Stimulated activated CD4-positive, alpha-beta T cell treated with anti-CD3 and anti-CD28 coated beads, TNF-alpha, amount 100 ng/mL, for 24 hours (primary cell): Measurements from ENCODE around the gene CLIC1.
A peak's percentile ranks its signal among the peaks of the same experiment; 100 is the strongest.

Experiments
- DNase-seq, 3 experiments: peaks; one replicate each; pipeline ENCODE4 v3.0.0-alpha.2; 2020; ENCODE audit warnings: low read depth in 3 of 3

Gene CLIC1

GRCh38 chr6:31701666-31702404 is 34.5 kb downstream of the CLIC1 start:
- no peak for DNase-seq

GRCh38 chr6:31700740-31701401 is 35.5 kb downstream of the CLIC1 start:
- DNase-seq: no peak

DNA sequence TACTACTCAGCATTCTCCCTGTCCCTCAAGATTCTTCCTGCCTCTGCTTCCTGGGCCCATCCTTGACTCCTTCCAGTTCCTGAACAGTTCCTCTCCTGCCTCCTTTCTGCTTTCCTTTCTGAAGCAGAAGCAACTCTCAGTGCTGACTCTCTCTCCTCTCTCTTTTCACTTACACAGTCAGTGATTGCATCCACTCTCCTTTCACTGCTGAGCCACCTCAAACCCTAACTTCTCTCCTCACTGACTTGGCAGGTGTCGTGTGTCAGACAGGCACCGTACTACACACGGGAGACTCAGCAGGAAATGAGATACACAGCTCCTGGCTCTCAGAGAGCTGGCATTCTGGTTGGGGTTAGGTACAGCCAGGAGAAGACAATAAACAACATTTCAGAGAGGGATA is 38.8 kb downstream of the CLIC1 start:
- no peak for DNase-seq

DNA sequence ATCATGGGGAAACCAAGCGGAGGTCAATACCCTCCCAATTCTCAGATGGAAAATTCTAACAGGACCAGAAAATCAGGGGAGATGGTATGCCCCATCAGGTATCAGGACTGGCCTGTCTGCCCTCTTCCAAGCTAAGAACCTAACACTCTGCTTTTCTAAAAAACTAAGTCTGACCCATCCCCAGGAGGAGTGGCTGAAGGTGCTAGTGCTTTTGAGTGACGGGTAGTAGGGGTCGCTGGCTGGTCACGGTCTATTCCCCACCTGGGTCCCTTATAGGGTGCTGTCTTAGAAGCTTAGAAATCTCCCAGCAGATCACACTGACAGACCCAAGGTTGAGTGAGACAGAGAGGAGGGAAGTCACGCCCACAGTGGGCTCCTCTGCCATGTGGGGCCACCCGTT is 42.8 kb downstream of the CLIC1 start:
- DNase-seq: no peak

- DNase-seq: no peak
Measured at GRCh38 chr6:31692886-31693285, 43.4 kb downstream of the CLIC1 start.

DNA sequence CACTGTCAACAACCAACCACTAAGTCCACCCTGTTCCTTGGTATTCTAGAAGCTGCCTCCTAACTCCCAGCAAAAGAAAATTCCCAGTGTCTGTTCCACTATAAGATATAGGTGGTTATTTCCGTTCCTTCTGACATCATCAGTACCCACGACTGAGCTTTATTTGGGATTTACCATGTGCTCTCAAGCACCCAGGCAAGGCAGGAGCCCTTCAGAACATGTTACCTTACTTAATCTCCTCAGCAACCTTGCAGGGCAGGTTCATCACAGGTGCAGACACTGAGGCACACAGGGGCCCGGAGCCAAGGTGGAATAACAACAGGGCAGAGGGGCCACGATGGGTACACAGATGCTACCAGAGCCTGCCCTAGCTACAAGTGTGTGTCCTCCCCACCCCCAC is 44.0 kb downstream of the CLIC1 start:
- no peak for DNase-seq

DNA sequence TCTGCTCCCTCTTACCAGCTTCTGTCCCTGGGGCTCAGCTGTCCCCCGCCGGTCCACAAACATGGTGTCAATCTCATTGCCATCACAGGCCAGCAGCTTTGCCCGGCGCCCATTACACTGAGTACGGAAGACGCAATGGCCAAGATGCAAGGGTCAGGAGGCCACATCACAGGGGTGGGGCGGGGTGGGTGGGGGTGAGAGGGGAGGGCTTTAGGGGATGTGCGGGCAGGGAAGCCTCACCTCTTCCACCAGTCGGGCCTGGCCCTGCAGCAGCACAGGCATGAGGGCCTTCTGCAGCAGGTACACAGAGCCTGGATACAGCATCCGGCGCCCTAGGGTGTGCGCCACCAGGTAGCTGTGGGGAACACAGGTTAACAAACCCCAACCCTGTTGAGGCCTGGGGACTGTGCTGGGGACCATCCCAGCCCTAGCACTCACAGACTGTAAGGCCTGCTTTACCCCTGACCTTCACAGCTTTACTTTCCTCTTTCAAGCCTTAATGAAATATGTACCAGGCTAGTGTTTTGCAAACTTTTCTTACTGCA is 44.7 kb downstream of the CLIC1 start:
- DNase-seq: no peak

DNA sequence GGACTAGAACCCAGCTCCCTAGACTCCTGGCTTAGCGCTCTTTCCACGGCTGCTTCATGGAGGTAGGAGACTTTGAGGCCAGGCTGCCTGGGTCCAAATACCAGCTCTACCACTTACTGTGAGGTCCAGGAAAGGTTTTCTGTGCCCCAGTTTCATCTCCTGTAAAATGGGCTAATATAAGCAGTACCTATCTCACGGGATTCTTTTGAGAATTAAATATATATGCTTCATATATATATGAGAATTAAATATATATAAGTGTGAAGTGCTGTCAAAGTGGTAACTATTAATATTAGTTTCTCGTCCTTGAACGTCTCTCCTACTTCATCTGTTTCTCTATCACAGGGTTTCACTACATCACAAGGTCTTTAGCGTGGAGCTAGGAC is 45.3 kb downstream of the CLIC1 start:
- no peak for DNase-seq

DNA sequence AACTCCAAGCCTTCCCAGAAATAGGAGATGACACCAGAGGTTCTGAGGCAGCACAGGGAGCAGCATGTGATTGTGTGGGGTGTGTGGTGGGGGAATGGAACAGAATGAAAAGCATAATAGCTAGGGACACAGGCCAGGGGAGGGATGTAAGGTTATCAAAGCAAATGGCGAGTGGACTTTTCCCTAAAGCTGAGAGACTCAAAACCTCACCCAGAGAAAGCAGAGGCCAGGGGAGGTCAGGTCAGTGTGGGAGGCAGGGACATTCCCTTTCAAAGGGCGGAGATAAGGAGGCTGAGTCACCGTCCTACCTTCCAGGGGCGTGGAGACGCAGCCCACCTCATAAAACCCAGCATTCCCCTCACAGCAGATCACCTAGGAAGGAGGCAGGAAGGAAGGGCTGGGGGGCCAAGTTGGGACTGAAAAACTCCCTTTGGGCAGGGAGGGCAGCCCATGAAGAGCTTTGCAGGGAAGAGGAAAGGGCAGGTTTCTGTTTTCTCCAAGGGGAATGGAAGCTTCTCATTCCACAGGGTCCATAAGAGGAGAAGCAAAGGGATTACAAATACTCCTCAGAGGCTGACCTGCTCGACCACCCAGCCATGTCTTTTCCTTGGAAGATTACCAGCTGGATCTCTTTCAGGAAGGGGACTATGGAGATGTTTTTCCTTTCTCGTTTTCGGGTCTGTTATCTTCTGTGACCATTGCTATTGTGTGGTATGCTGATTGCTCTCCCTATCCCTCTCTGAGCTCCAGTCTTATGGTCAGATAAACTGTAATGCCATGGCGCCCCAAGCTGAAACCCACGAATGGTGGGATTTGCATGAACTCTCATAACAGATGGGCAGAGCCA is 45.9 kb downstream of the CLIC1 start:
- DNase-seq: no peak

DNA sequence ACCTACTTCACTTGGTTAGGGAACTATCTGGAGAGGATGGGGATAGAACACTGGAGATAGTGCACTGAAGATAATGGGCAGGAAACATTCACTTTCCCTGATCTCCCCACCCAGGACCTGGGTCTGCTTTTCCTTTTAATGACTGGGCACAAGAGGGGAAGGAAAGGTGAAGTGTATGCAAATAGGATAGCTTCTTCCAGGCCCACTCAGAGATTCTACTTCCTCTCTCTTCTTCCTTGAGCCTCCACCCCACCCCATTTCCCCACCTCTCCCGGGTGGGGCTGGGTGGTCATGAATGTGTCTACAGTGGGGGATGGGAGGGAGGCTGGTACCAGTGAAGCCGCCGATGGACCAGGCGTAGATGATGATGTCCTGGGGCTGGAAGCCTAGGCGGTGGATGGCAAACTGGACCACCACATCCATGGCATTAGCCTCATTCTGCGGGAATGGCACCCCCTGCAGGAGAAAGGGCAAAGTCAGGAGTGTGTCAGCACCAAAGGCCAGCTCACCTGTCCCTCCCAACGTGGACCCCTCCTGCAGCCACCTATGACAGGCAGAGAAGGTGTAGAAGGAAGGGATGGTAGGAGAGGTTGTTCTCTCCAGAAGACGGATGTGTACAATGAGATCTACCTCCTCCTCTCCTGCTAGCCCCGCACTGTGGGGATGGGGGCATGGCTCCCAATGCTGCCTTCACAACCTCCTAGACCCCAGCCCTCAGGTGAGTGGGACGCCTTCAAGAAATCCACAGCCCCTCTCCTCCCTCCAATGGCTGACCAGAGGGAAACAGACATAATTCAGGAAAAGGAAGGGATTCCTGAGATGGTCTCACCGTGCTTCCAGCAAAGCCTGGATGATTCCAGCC is 46.9 kb downstream of the CLIC1 start:
- no peak for DNase-seq

DNA sequence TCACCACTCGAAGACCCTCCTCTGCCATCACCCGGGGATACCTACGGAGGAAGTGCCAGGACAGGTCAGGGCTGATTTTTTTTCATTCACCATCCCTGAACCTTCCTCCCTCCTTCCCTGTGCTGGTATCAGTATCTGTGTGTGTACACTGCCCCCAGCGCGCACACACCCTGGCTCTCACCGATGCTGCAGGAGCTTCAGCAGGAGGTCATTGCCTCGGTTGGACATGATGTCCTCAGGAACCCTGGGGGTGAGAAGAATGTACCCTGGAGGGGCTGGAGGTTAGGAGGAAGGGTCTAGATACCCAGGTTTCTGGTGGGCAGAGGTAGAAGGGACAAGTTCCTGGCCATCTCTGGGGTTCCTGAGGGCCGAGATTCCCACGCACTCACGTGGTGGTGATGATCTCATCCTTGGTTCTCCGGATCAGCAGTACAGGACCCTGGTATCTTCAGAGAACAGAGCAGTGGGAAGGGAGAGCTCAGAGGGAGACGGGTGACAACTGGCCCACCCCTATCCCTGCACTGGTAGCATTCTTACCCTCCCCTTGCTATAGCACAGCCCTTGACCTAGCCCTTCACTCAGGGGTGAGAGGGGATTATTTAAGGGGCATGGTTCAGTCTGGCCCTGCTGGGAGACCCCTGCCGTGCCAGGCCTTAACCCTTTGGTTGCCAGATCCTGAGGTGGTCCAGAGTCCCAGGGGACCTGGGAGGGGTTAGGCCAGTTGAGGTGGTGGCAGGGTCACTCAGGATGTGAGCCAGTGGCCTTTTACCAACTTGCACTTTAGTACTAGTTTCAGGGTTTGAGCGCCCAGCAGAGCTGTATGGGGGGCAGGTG is 48.3 kb downstream of the CLIC1 start:
- DNase-seq: no peak

GRCh38 chr6:31687321-31687720 is 49.0 kb downstream of the CLIC1 start:
- DNase-seq: no peak

- no peak for DNase-seq
Measured at GRCh38 chr6:31686483-31686882, 49.8 kb downstream of the CLIC1 start.

- DNase-seq: no peak
Measured at GRCh38 chr6:31683591-31683990, 52.7 kb downstream of the CLIC1 start.

DNA sequence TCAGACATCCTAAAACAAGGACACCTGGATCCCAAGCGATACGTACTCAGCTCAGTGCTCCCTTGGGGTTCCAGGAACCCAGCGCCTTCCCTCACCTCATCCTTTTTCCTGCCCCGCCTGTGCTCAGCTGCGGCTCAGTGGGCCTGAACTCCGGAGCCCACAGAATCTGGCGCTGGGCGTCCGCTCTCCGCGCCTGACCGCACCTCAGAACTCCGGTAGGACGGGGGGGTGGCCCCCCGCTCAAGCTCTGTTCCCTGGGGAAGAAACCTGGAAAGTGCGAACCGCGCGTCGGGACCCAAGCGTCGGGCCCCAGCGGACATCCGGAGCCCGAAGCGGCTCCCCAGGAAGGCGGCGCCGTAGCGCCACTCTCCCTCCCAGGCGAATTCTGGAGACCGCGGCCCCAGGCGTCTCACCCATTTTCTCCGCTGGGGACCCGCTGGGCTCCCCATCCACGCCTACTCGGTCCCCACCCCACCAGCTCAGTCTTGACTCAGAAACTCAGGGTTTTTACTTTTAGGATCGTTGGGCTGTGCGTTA is 55.1 kb downstream of the CLIC1 start:
- DNase-seq: peak in 1 of 3 experiments; percentile 48
